Fibroblast of pulmonary artery (primary cell): Measurements from ENCODE around the gene ARID5A.
A peak's percentile ranks its signal among the peaks of the same experiment; 100 is the strongest.
"Not testable (repeated sequence)": the region's sequence is repeated elsewhere in the genome, so short reads cannot be mapped to it uniquely, and the experiment has no call there.

ENCODE experiments used
- DNase-seq: peaks from one replicate; pipeline ENCODE4 v3.0.0-alpha.2; 2010; ENCODE audit warnings: low read depth
- H3K4me3 ChIP-seq: replicated peaks from 2 replicates; pipeline ENCODE4 v1.5.1; 2011; ENCODE audit warnings: low read depth, mild to moderate bottlenecking, control low read depth, low read length, moderate library complexity
- TF ChIP-seq, protein P1 (sequence below): IDR thresholded peaks from 2 replicates; pipeline ENCODE4 v1.5.1; 2011; ENCODE audit warnings: mild to moderate bottlenecking, control low read depth, low read length, inconsistent platforms; ENCODE audit errors: missing control alignments

ARID5A gene

GRCh38 chr2:96495982-96496629, 40.4 kb upstream of the ARID5A start:
- TF ChIP-seq, protein P1, sequence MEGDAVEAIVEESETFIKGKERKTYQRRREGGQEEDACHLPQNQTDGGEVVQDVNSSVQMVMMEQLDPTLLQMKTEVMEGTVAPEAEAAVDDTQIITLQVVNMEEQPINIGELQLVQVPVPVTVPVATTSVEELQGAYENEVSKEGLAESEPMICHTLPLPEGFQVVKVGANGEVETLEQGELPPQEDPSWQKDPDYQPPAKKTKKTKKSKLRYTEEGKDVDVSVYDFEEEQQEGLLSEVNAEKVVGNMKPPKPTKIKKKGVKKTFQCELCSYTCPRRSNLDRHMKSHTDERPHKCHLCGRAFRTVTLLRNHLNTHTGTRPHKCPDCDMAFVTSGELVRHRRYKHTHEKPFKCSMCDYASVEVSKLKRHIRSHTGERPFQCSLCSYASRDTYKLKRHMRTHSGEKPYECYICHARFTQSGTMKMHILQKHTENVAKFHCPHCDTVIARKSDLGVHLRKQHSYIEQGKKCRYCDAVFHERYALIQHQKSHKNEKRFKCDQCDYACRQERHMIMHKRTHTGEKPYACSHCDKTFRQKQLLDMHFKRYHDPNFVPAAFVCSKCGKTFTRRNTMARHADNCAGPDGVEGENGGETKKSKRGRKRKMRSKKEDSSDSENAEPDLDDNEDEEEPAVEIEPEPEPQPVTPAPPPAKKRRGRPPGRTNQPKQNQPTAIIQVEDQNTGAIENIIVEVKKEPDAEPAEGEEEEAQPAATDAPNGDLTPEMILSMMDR = no peak
- H3K4me3 ChIP-seq = no peak overlapping the region
- peak; percentile 26 for DNase-seq

DNA sequence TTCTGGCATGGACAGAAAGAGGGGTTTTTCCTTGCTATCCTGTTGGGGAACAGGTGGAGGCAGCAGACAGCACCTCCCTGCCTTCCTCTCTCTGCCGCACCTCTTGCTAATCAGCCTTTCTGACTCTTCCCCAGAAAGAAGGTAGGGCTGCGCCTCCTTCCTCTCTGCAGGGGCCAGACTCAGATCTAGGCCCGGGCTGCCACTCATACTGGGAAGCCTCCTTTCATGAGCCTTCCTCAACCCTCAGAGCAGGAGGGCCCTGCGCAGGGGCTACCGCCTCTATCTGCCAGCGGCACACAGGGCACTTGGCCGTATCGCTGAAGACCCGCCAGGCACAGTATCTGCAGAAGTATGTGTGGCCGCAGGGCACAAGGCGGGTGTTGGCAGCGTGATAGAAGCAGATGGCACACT, 38.5 kb upstream of the ARID5A start:
- no peak overlapping the region for H3K4me3 ChIP-seq
- DNase-seq = no peak
- TF ChIP-seq, protein P1 = no peak

DNA sequence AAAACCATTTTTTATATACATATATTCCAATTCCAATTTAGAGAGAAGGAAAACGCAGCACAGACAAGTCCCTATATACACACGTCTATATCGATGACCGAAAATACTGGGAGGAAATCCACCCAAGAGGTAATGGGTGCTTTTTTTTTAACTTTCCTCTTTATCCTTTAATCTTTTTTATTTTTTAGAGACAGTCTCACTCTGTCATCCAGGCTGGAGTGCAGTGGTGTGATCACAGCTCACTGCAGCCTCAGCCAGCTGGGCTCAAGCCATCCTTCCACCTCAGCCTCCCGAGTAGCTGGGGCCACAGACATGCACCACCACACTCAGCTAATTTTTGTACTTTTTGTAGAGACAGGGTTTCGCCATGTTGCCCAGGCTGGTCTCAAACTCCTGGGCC, 37.9 kb upstream of the ARID5A start:
- not testable (repeated sequence) for DNase-seq, H3K4me3 ChIP-seq

DNA sequence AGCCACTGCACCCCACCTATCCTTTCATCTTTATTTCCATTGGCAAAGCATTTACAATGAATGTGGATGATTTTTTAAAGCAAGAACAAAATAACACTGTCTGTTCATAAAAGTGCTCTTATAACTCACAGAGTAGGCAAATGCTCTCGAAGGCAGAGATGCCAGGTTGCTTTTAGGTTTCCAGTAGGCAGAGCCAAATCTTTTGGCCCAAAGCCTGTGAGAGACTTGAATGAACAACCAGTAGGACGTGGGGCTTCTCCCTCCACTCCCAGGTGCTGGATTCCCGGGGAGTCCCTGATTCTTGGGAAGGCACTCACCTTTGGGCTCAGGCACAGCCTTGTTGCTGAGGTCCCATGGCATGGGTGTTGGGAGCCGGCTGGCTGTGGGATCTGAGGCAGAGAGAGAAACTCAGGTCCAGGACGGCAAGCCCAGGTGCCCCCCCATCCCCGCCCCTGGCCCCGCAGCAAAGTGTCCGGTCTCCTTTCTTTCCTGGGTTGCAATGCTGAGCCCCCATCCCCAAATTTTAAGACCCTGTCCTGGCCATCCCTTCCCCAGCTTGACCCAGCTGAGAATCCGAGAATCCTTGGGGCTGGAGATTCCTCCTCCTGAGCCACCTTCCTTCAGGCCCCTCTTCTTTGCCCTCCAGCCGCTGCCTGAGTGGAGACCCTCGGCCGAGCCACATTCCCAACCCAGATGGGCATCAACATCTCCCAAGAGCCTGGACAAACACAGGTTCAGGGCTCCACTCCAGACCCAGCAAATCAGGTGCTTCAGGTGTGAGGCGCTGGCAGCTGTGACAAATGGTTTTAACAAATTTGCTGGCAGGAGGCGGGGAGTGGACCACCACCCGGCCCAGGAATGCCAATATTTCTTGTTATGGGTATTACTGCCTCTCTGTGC, 37.2 kb upstream of the ARID5A start:
- TF ChIP-seq, protein P1 = no peak
- no peak overlapping the region for H3K4me3 ChIP-seq
- DNase-seq = no peak

DNA sequence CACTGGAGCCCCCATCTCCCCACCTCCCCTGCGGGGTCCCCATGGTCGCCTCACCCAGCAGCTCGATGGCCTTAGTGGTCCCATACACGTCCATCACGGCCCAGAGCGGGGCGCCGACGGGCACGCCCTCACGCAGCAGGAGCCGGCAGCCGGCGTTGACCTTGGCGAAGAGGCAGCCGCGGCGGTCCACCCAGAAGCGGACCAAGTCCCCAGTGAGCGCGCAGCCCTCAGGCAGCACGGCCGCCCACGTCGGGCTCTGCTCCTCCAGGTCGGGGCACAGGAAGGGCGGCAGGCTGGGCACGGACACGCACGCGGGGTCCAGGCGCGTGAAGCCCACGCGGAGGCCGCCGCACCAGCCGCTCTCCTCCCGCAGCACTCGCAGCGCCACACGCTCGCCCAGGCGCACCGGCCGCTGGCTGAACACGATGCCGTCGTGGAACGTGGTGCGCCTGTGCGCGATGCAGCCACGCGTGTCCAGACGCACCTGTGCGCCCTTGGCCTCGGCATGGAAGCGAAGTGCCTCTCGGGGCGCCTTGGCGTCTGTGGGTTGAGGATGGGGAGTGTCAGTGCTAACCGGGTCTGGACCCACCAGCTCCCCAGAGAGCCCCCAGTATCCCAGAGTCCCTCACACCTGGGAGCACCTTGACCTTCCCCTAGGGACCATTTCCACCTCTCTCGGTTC, 36.0 kb upstream of the ARID5A start:
- no peak for DNase-seq
- no peak overlapping the region for H3K4me3 ChIP-seq
- TF ChIP-seq, protein P1 = no peak

DNA sequence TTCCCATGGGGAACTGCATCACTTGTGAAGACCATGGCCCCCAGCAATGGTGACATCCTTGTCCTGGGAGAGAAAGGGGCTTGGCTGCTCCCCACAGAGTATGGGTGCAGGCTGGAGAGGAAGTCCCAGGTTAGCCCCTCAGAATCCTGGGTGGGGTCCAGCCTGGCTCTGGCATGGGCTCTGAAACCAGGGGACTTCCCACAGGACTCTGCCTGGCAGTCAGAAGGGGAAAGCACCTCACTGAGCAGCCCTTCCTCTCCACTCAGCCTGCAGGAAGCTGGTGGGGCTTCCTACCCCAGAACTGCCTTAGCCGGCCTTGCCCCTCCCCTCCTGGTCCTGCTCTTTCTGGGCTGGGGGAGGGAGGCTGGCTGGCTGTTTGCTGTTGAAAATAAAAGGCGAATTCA, 35.1 kb upstream of the ARID5A start:
- TF ChIP-seq, protein P1 = no peak
- no peak overlapping the region for H3K4me3 ChIP-seq
- no peak for DNase-seq
